ENCODE data around the gene IRF2.
"Not testable (repeated sequence)": the region's sequence is repeated elsewhere in the genome, so short reads cannot be mapped to it uniquely, and the experiment has no call there.

IRF2 gene

DNA sequence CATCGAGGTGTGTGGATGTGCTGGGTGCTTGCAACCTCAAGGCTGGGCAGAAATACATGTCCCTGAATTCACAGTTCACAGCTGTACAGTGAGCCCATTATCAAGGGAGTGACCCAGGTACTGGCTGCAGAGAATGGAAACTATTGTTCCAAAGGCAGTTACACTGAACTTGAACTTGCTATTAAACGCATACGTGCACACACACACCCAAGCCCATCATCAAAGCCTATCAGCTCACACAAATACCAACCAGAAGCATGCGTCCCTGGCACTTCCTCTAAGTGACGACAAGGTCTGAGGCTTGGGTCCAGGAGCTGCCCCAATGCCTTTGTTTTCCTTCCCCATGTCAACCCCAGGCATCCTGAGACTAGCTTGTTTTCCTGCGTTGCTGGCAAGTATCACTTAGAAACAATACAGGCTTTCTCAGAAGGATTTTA, 88.6 kb downstream of the IRF2 start:
- FAIRE-seq: no peak

DNA sequence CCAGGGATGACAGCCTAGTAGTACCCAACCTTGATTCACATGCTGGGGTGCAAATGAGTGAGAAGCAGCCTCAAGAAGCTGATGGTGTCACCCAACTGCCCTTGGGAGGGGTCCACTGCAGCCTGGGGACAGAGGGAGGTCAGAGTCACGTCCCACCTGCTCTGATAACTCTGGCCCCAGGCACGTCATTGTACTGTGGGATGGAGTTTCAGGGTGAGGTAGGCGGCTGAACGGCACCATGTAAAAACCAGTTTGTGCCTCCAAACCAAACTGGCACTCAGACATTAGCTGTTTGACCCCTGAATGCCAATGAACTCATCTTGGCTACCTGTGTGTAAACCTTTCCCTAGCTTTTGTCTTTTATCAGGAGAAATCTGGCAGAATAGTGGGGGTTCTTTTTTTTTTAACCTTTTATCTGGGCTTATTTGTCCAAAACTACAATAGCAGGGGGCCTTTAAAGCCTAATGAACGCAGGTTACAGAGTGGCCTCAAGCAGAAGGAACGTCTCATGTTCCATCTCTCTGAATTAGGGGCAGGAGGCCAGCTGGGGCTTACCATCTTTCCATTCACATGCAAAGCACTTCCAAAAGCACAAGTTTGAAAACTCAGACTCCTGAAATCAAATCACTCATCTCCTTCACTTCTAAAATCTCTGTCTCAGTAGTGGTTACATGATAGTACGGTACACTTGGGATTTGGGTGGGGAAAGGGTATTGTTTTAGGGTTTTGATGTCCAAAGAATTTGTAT, 89.4 kb downstream of the IRF2 start:
- no peak for FAIRE-seq

DNA sequence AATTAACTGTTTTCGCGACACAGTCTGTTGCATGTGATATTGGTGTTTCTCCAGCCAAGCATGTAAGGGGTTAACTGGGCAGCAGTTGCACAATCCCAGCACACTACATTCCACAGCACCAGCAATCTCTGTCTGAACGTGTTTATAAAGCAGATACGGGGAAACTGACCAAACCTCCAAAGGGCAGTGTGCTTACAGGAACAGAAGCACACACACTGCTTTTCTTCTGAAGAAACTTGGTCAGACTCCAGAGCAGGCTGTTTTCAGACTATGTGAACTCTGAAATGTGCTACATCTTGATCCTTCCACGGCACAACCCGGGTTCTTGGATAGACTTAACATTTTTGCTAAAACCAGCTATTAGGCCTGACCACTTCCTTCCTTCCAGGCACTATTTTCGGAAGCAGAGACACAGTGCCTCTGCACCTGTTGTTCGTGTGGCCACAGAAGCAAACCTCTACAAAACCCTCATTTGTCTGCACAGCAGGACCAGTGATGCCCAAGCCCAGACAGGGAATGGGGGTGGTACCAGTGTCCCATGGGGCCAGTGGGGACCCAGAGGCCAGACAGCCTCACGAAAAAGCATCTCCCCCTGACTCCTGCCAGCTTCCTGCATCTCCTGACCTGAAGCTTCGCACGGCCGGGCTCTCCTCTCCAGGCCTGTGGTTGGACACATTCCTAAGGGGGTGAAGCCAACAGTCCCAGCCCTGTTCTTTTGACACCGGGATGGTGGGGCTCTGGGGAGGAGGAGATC, 90.1 kb downstream of the IRF2 start:
- FAIRE-seq: no peak

DNA sequence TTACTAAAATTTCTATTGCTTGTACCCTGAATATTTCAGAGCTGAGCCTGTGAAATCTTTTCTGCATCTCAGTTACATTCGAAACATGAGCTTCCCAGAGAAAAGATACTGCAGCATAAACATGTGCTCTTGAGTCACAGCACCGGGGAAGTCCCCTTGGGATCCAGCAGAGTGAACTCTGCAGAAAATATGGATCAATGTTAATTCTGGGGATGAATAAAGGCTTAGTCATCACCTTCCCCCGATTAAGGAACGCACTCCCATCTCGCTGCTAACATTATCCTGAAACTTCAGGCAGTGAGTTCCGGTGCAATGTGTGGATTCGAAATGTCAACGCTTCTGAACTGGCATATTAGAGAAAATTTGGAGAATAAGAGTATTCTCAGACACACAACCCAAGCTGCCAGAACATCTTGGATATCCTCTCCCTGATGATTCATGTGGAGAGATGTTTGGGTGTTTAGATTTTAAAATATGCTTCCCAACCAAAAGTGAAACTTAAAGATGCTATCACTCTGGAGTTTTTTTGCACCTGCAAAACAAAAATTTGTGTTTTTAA, 90.8 kb downstream of the IRF2 start:
- no peak for FAIRE-seq

DNA sequence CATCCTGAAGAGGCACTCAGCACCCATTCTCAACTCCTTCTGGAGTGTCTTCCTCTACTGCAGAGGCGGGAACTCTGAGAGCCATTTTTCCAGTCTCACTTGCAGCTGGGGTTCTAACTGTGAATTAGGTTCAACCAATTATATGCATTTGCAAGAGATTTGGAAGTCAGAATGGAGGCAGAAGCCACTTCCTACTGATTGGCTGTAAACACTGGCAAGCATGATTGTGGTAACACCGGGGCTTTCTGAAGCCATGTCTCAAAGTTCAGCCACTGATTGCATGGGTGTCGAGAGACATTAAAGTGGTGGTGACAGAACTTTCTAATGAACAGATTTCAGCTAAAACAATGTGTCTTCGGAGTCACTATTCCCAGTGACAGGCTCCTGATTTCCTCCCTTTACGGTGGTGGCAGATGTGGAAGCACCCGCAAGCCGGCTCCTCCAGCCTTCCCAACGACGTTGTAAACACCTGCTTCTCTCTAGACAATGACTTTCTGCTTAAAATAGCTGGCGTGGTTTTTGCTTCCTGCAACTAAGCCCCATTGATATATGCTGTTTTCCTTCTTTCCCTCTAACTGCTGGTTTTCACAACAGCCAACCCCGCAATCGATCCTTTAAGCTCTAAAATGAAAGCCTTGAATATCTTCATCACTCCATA, 92.0 kb downstream of the IRF2 start:
- FAIRE-seq: no peak

DNA sequence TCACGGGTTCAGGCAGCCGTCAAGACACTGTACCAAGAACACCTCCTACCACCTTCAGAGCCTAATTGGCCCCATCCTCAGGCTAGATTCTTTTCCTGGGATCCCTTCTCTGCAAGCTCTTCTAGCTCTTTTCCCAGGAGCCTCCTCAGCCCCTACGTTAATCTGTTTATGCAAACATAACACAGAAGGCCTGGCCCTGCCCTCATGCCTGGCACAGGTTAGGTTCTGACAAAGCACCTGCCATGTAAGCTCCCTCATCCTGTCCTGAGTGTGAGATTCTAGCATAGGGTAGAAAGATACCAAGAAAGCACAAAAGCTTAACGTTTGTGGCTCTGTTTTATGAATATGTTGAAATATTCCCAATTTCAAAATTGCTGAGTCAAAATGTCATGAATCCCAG, 93.6 kb downstream of the IRF2 start:
- FAIRE-seq: no peak

DNA sequence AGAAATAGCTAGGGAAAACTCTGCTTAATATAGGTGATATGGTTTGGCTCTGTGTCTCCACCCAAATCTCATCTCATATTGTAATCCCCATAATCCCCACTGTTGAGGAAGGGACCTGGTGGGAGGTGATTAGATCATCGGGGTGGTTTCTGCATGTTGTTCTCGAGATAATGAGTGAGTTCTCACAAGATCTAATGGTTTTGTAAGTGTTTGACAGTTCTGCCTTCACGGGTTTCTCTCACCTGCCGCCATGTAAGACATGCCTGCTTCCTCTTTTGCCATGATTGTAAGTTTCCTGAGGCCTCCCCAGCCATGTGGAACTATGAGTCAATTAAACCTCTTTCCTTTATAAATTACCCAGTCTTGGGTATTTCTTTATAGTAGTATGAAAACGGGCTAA, 94.1 kb downstream of the IRF2 start:
- FAIRE-seq: not testable (repeated sequence)

DNA sequence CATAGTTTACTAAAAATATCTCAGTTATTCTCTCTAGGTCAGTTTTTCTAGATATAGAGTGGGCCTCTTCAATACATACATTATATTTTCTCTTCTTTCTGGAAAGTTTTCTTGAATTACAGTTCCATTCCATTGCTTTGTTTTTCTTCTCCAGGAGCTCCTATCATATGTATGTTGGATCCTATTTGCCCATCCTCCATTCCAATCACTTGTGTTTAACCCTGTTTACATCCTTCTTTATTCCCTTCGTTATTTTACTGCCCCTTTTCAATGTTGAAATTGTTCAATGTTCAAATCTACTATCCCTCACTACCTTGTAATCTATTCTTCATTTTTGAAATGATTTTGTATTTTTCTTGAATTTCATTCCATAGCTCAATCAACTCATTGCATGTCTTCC, 97.4 kb downstream of the IRF2 start:
- no peak for FAIRE-seq

DNA sequence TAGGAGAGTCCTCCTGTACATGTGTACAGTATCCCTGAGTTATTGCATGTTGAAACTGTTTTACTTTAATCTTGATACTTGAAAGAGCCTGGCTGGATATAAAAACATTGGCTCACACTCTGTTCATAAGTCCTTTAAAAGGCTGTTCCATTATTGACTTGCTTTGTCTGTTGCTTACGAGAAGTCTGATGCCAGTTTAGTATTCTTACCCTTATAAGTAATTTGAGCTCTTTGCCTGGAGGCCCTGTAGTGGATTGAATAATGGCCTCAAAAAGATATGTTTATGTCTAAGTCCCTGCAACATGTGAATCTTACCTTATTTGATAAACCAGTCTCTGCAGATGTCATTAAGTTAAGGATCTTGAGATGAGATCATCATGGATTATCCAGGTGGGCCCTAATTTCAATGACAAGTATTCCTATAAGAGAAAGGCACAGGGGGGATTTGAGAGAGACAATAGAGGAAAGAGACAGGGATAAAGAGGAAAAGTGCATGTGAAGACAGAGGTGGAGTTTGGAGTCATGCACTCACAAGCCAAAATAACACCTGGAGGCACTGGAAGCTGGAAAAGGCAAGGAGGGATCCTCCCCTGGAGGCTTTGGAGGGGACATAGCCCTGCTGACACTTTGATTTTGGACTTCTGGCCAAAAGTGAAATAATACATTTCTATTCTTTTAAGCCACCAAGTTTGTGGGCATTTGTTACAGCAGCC, 98.1 kb downstream of the IRF2 start:
- FAIRE-seq: no peak

DNA sequence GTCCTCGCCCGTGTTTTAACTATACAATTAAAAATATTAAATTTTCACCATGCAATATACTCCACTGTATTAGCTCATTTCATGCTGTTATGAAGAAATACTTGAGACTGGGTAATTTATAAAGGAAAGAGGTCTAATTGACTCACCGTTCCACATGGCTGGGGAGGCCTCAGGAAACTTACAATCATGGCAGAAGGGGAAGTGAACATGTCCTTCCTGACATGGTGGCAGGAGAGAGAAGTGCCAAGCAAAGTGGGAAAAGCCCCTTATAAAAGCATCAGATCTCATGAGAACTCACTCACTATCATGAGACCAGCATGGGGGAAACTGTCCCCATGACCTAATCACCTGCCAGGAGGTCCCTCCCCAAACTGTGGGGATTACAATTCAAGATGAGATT, 98.7 kb downstream of the IRF2 start:
- FAIRE-seq: not testable (repeated sequence)

DNA sequence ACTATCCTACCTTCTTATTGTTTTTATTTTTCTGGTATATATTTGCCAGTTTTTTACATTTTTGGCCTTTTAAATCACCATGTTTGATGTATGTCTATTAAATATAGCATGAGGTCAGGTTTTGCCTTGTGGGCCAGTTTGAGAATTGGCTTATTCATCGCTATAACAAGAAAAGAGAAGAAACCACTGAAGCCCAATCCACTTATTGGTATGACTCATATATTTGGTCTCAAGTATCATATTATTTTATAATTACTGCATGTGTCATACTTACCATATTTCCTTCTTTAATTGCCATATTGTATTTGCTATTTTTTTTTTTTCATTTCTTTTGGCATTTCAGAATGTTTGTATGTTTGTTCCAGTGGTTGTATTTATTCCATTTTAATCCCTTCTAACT, 99.3 kb downstream of the IRF2 start:
- FAIRE-seq: no peak

DNA sequence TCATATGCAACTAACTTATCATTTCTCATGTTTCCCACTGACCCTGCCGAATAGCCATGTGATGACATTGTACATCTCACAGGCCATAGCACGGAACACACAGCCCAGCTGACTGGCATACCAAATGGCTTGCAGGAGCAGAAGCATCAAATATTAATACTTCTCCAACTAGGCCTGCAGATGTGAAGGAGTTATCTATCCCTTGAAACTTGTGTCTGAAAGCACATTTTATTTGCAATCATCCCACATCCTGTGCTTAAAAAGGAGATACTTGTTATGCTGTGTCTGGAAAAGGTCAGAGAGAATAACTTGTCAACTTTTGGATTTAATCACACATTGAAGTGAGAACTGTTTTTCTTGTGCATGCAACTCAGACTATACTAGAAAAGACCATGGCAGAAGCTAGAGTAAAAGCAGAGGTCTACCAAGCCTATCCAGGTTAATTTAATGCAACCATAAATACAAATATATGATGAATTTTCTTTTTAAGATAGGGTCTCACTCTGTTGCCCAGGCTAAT, 100.4 kb downstream of the IRF2 start:
- no peak for FAIRE-seq

DNA sequence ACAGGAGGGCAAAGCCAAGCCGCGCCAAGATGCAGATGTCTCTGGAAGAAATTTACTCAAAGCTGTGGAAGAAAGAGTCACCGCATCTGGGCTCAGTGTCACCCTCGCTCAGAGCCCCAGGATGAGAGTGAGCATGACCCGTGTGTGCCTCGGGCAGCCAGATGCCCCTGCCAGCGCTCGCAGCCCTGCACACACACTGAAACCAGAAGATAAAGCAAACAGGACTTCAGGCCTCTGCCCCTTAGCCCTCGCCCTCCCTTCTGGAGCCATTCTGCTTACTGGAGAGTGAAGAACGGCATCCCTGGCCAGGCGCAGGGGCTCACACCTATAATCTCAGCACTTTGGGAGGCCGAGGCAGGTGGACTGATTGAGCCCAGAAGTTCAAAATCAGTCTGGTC, 103.0 kb downstream of the IRF2 start:
- FAIRE-seq: no peak

DNA sequence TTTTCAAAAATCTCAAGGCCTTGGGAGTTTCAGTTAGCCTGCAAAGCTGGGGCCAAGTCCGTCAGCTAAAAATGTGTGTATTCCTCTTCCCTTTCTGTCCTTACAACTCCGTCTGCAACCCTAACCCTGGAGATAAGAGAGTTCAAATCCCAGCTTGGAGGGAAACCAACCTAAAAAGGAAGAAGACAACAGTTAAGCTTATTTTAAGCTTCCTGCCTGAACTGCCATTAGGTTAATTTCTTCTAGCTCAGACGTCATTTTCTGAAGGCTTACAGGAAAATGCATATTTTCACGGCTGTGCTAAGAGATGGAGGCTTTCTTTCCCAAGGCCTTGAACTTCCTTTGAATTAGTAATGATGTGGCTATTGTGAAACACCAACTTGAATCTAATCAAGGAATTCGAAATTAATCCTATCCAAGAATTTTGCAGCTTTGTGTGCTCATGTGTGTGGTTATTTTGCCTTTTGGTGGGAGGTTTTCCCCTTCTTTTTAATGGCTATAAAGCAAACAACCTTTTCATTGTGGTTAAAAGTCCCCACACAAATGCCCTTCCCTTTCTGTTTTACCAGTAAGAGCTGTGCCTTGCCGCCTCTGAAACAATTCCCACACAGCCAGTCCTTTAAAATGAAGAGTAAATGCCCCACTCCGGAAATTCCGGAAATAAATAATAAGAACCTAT, 103.5 kb downstream of the IRF2 start:
- no peak for FAIRE-seq

DNA sequence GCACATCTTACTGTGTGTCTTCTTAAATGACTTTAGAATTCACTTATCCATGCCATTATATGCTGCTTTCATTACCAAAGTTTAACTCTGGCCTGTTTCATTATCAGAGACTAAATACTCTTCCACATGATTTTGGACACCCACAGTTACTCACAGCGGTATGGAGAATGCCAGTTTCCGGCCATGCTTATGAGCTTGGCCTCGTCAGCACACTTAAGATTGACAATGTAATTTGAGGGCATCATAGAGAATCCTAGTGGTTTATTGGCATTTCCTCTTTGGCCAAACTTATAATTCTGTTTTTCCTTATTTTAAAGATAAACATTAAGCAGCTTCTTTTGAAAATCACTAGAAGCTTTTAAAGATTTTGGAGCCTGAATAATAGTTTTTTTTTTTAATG, 104.5 kb downstream of the IRF2 start:
- FAIRE-seq: no peak

DNA sequence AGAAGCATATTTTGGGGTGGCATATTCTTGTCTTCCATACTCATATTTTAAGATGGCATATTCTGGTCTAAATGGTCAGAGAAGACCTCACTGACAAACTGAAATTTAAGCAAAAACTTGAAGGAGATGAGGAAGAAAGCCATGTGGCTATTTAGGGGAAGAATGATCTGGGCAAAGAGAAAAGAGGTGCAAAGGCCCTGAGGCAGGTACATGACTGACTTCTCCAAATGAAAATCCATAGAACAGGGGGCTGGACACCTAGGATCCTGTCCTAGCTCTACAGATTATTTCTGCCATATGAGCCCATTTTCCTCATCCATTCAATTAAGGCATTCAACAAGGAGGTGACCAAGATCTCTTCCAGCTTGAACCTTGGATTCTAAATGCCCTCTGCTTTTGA, 105.6 kb downstream of the IRF2 start:
- FAIRE-seq: no peak

DNA sequence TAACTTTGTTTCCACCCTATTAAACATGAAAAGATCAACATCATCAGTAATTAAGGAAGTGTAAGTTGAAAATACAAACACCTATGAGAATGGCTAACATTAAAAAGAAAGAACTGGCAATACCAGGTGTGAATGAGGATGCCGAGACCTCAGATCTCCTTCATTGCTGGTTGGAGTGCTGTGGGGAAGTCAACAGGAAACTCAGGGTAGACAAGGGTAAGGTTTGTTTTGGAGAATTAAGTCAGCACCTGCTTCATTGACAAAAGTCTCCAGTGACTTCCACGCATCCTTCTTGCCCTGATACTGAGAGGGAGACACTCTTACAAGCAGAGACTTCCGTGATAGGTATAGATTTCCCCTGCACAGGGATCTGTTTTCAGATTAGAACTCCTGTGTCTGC, 106.1 kb downstream of the IRF2 start:
- FAIRE-seq: no peak

DNA sequence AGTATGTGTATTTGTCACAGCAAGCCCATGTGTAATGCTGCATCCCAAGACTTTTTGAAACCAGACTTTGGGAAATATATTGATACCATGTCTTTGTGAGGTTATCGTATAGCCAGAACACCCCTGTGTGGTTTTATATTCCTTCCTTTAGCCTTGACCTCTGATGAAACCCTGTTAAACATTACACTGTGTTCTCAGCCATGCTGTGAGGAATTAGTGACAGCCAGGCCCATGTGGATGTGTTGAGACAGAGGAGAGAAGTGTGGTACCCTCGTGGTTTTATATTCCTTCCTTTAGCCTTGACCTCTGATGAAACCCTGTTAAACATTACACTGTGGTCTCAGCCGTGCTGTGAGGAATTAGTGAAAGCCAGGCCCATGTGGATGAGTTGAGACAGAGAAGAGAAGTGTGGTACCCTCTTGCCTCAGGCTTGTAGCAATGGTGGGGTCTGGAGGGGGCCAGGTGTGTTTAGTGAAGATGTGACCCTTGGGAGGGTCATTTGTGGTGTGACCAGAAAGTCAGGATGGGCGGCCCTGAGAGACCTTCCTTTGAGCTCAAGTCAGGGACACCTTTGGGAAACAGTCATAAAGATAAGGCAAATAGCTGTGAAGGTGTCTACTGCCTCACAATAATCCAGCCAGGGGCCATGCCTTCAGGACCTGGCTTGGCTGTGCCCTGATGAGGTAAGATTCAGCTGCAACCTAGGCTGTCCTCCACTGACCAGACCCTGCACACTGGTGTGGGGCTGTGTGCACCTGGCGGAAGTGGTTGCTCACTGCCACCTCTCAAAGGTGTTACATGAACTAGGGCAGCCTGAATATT, 110.0 kb downstream of the IRF2 start:
- FAIRE-seq: no peak

DNA sequence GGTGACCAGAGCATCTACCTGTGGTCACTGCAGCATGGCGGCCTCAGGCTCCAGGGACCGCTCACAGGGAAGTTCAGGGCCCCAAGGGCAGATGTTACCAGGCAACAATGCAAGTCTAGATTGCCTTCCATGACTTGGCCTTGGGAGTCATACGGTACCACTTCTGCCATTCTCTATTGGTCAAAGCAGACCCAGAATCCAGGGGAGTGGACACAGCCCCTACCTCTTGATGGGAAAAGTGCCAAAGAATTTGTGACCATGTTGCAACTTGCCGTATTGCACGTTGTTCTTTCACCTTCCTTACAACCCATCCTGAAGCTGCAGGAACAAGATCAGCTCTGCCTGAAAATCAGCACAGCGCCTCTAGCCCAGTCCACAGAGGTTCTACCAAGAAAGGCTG, 111.1 kb downstream of the IRF2 start:
- no peak for FAIRE-seq

DNA sequence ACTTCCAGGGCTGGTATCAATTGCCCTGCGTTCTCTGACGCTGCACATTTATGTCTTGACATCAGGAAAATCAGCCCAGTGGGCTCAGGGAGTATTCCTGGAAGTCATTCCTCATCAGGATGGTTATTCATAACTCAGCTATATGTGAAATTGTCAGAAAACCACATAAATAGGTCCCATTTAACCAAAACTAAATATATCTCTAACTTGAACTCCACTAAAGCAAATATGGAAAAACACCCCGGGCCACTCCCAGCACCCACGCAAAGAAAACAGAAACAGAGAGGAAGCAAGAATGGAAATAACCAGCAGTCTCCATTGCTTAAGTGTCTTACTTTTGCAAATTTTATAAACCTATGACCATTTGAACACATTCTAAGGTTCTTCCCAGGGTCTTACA, 112.0 kb downstream of the IRF2 start:
- no peak for FAIRE-seq

DNA sequence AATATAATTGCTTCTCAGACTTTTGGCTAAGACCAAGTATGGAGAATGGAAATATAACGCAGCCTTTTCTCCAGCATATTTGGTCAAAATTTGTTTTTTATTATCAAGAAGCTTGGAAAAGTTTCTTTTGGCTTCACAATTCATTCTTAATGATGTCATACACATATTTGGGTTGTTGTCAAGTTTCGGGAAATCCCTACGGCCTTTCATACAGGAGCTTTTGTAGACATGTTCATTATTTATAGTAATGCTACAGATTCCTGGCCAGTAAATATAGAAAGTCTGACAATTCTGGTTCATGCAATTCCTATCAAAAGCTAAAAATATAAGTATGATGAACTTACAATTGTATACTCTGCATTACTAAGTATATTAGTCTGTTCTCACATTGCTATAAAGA, 112.9 kb downstream of the IRF2 start:
- no peak for FAIRE-seq
